ENCODE data around the gene FGF7. TPM values are rescaled to one million over a fixed set of nuclear protein-coding genes. Genes with fewer than 3 reads are reported as not detected.

Gene FGF7
- total RNA-seq, 1 donor from 2014 or later: not detected

Other genes with a start within 250 kb of the FGF7 start
- gene FAM227B, start 197.6 kb downstream of the FGF7 start, total RNA-seq: 8.3 and 8.9 TPM in 2 replicates
- 35.7 and 37.2 TPM in 2 replicates for gene DTWD1, start 197.8 kb downstream of the FGF7 start, total RNA-seq